Ecto neural progenitor cell (in vitro differentiated cells): ENCODE results near the gene SLC30A7.
"Not testable (repeated sequence)": the region's sequence is repeated elsewhere in the genome, so short reads cannot be mapped to it uniquely, and the experiment has no call there.

Experiments used
- DNase-seq: peaks from one replicate; pipeline ENCODE4 v3.0.0-alpha.2; 2018; ENCODE audit warnings: low spot score

Gene SLC30A7

GRCh38 chr1:100941098-100941527 is 45.2 kb downstream of the SLC30A7 start:
- DNase-seq: no peak

- no peak for DNase-seq
These were observed 45.8 kb downstream of the SLC30A7 start for GRCh38 chr1:100941580-100942216.

GRCh38 chr1:100942304-100943046 is 46.6 kb downstream of the SLC30A7 start:
- no peak for DNase-seq

GRCh38 chr1:100943533-100943932 is 47.6 kb downstream of the SLC30A7 start:
- DNase-seq: no peak

GRCh38 chr1:100946064-100946463 is 50.2 kb downstream of the SLC30A7 start:
- not testable (repeated sequence) for DNase-seq

GRCh38 chr1:100947816-100948215 is 51.9 kb downstream of the SLC30A7 start:
- not testable (repeated sequence) for DNase-seq

- DNase-seq: not testable (repeated sequence)
These were observed 53.0 kb downstream of the SLC30A7 start for GRCh38 chr1:100948721-100949405.

GRCh38 chr1:100949515-100950158 is 53.7 kb downstream of the SLC30A7 start:
- peak; percentile 53 for DNase-seq

GRCh38 chr1:100950337-100950736 is 54.4 kb downstream of the SLC30A7 start:
- DNase-seq: no peak

GRCh38 chr1:100950781-100951180 is 54.9 kb downstream of the SLC30A7 start:
- DNase-seq: no peak

- DNase-seq: no peak
These were observed 56.3 kb downstream of the SLC30A7 start for GRCh38 chr1:100952104-100952745.

GRCh38 chr1:100952970-100953369 is 57.1 kb downstream of the SLC30A7 start:
- DNase-seq: not testable (repeated sequence)

- DNase-seq: no peak
These were observed 58.3 kb downstream of the SLC30A7 start for GRCh38 chr1:100953960-100954730.

GRCh38 chr1:100955322-100955721 is 59.4 kb downstream of the SLC30A7 start:
- no peak for DNase-seq

GRCh38 chr1:100959502-100960060 is 63.7 kb downstream of the SLC30A7 start:
- DNase-seq: no peak

GRCh38 chr1:100960098-100960497 is 64.2 kb downstream of the SLC30A7 start:
- DNase-seq: no peak

GRCh38 chr1:100968621-100969020 is 72.7 kb downstream of the SLC30A7 start:
- no peak for DNase-seq

- no peak for DNase-seq
These were observed 73.4 kb downstream of the SLC30A7 start for GRCh38 chr1:100969327-100969726.

GRCh38 chr1:100971021-100971420 is 75.1 kb downstream of the SLC30A7 start:
- DNase-seq: no peak

GRCh38 chr1:100972185-100972584 is 76.3 kb downstream of the SLC30A7 start:
- DNase-seq: no peak

GRCh38 chr1:100976936-100977335 is 81.0 kb downstream of the SLC30A7 start:
- DNase-seq: no peak
